GM21528 (cell line): ENCODE results near the gene GOLGA6L9.
"Not testable (repeated sequence)": the region's sequence is repeated elsewhere in the genome, so short reads cannot be mapped to it uniquely, and the experiment has no call there.

Experiments
- ATAC-seq: cut with Tn5 transposase; IDR thresholded peaks from one replicate; pipeline ENCODE4 v1.9.1; 2021; ENCODE audit warnings: mild to moderate bottlenecking, moderate library complexity; ENCODE audit not compliant: unreplicated experiment, low FRiP score

GOLGA6L9 gene

GRCh38 chr15:82429693-82430092 is at the start of gene GOLGA6L9:
TSS of gene GOLGA6L9 (plus strand) at chr15:82429816. CDS start at chr15:82430080, 264 bp downstream.
- ATAC-seq: not testable (repeated sequence)

- not testable (repeated sequence) for ATAC-seq
Observed at GRCh38 chr15:82381330-82381955, 48.2 kb upstream of the GOLGA6L9 start.

- not testable (repeated sequence) for ATAC-seq
Observed at GRCh38 chr15:82387209-82387608, 42.4 kb upstream of the GOLGA6L9 start.

GRCh38 chr15:82390152-82390551 is 39.5 kb upstream of the GOLGA6L9 start:
- not testable (repeated sequence) for ATAC-seq

- not testable (repeated sequence) for ATAC-seq
Observed at GRCh38 chr15:82392077-82392476, 37.5 kb upstream of the GOLGA6L9 start.

- no peak for ATAC-seq
Observed at GRCh38 chr15:82393671-82394070, 35.9 kb upstream of the GOLGA6L9 start.

- ATAC-seq: not testable (repeated sequence)
Observed at GRCh38 chr15:82395788-82396187, 33.8 kb upstream of the GOLGA6L9 start.

- ATAC-seq: no peak
Observed at GRCh38 chr15:82397817-82398216, 31.8 kb upstream of the GOLGA6L9 start.

- ATAC-seq: no peak
Observed at GRCh38 chr15:82398785-82399184, 30.8 kb upstream of the GOLGA6L9 start.

- ATAC-seq: not testable (repeated sequence)
Observed at GRCh38 chr15:82399366-82400103, 30.1 kb upstream of the GOLGA6L9 start.

- not testable (repeated sequence) for ATAC-seq
Observed at GRCh38 chr15:82401918-82402317, 27.7 kb upstream of the GOLGA6L9 start.

GRCh38 chr15:82402341-82402740 is 27.3 kb upstream of the GOLGA6L9 start:
- ATAC-seq: not testable (repeated sequence)

- ATAC-seq: not testable (repeated sequence)
Observed at GRCh38 chr15:82406211-82406610, 23.4 kb upstream of the GOLGA6L9 start.

GRCh38 chr15:82410306-82410705 is 19.3 kb upstream of the GOLGA6L9 start:
- not testable (repeated sequence) for ATAC-seq

GRCh38 chr15:82411595-82411994 is 18.0 kb upstream of the GOLGA6L9 start:
- ATAC-seq: not testable (repeated sequence)

- ATAC-seq: not testable (repeated sequence)
Observed at GRCh38 chr15:82414525-82415191, 15.0 kb upstream of the GOLGA6L9 start.

GRCh38 chr15:82420516-82420915 is 9.1 kb upstream of the GOLGA6L9 start:
- ATAC-seq: not testable (repeated sequence)

GRCh38 chr15:82420966-82421365 is 8.7 kb upstream of the GOLGA6L9 start:
- ATAC-seq: not testable (repeated sequence)

- not testable (repeated sequence) for ATAC-seq
Observed at GRCh38 chr15:82427117-82427516, 2.5 kb upstream of the GOLGA6L9 start.

GRCh38 chr15:82445420-82445819 is 15.8 kb downstream of the GOLGA6L9 start:
- not testable (repeated sequence) for ATAC-seq

GRCh38 chr15:82457336-82457735 is 27.7 kb downstream of the GOLGA6L9 start:
- not testable (repeated sequence) for ATAC-seq
